ENCODE results near the gene VRK1. TPM values are rescaled to one million over a fixed set of nuclear protein-coding genes. Genes with fewer than 3 reads are reported as not detected.

The VRK1 gene
- total and polyA plus RNA-seq, 2 donors (not counting 1 experiment from before 2014, with no cell fraction given) = 10.3 to 28.2 TPM

- DNase-seq (no peak), ATAC-seq (ENCODE audit: low read depth) (no peak)
- CTCF ChIA-PET = interaction anchor here (0.5 kb wide), 1 partner anchor 287 kb away, joined by 3 read pairs; no protein-coding TSS in a partner anchor
- no peaks in the 10 kb centered on the region for H3K9me3 Mint-ChIP-seq (ENCODE audit: insufficient read depth)
- WGBS (ENCODE audit: insufficient coverage) = 93% methylated on average over 3 of the region's 3 CpGs
- Histone ChIP-seq H3K27ac (ENCODE audit: low read length in 2 of 2) (no peak overlapping the region), H3K4me2 (replicated peaks; ENCODE audit: low read depth, low read length, poor library complexity, severe bottlenecking) (no peak overlapping the region), H3K79me2 (ENCODE audit: control insufficient read depth, insufficient read depth, low read length) (no peaks in the 10 kb centered on the region), H4K20me1 (ENCODE audit: control insufficient read depth, insufficient read depth, low read length, poor library complexity, severe bottlenecking) (no peaks in the 10 kb centered on the region), H3K9me3 (ENCODE audit: control extremely low read depth in 1 of 3, control insufficient read depth in 2 of 3, insufficient read depth in 1 of 3, low read length in 2 of 3) (no peaks in the 10 kb centered on the region), H3K27me3 (replicated peaks in 1 of 4; ENCODE audit: control extremely low read depth in 1 of 4, control insufficient read depth in 3 of 4, insufficient read depth in 4 of 4, low read length in 3 of 4) (peaks cover 0 to 3% (median 0%) of the 10 kb centered on the region in 4 experiments), H2AFZ (ENCODE audit: insufficient read depth, low read depth, low read length, poor library complexity, severe bottlenecking) (no peak overlapping the region), H3K4me1 (ENCODE audit: control insufficient read depth in 2 of 2, insufficient read depth in 2 of 2, low read length in 2 of 2) (no peaks in the 10 kb centered on the region), H3K9ac (ENCODE audit: low read length) (no peak overlapping the region), H3K36me3 (replicated peaks in 1 of 2; ENCODE audit: control extremely low read depth in 1 of 2, control insufficient read depth in 1 of 2, extremely low read depth in 1 of 2, insufficient read depth in 2 of 2, low read length in 1 of 2) (no peaks in the 10 kb centered on the region), H3K4me3 (ENCODE audit: control extremely low read depth in 1 of 5, extremely low read depth in 1 of 5, insufficient read depth in 1 of 5, low read depth in 2 of 5, low read length in 4 of 5) (no peak overlapping the region)
- no peaks in the 10 kb centered on the region for H3K4me1 Mint-ChIP-seq
- no peak overlapping the region for H3K27ac Mint-ChIP-seq
- TF ChIP-seq CTCF (IDR thresholded peaks at IDR 0.05) (no peak), EZH2 (IDR thresholded peaks at IDR 0.05; ENCODE audit: borderline replicate concordance, insufficient read depth, low read depth, low read length, poor library complexity, severe bottlenecking) (no peak)
- no peak overlapping the region for H3K4me3 Mint-ChIP-seq
- intact Hi-C loops (cut with micrococcal nuclease) = no loop called here
- peaks cover 34% of the 10 kb centered on the region for H3K27me3 Mint-ChIP-seq
- POLR2A ChIA-PET = no interaction called here
Measured at GRCh38 chr14:96780500-96780899, 16.7 kb upstream of the VRK1 start.

- DNase-seq = no peak
- no peak overlapping the region for H3K27ac Mint-ChIP-seq
- Histone ChIP-seq H3K4me2 (replicated peaks; ENCODE audit: low read depth, low read length, poor library complexity, severe bottlenecking) (no peak overlapping the region), H3K27ac (ENCODE audit: low read length in 2 of 2) (no peak overlapping the region), H3K9ac (ENCODE audit: low read length) (no peak overlapping the region), H3K4me1 (ENCODE audit: control insufficient read depth in 2 of 2, insufficient read depth in 2 of 2, low read length in 2 of 2) (no peaks in the 10 kb centered on the region), H4K20me1 (ENCODE audit: control insufficient read depth, insufficient read depth, low read length, poor library complexity, severe bottlenecking) (no peaks in the 10 kb centered on the region), H3K36me3 (replicated peaks in 1 of 2; ENCODE audit: control extremely low read depth in 1 of 2, control insufficient read depth in 1 of 2, extremely low read depth in 1 of 2, insufficient read depth in 2 of 2, low read length in 1 of 2) (no peaks in the 10 kb centered on the region), H3K4me3 (ENCODE audit: control extremely low read depth in 1 of 5, extremely low read depth in 1 of 5, insufficient read depth in 1 of 5, low read depth in 2 of 5, low read length in 4 of 5) (no peak overlapping the region), H3K27me3 (replicated peaks in 1 of 4; ENCODE audit: control extremely low read depth in 1 of 4, control insufficient read depth in 3 of 4, insufficient read depth in 4 of 4, low read length in 3 of 4) (peaks cover 0 to 10% (median 0%) of the 10 kb centered on the region in 4 experiments), H2AFZ (ENCODE audit: insufficient read depth, low read depth, low read length, poor library complexity, severe bottlenecking) (no peak overlapping the region), H3K79me2 (ENCODE audit: control insufficient read depth, insufficient read depth, low read length) (no peaks in the 10 kb centered on the region), H3K9me3 (ENCODE audit: control extremely low read depth in 1 of 3, control insufficient read depth in 2 of 3, insufficient read depth in 1 of 3, low read length in 2 of 3) (no peaks in the 10 kb centered on the region)
- ChIA-PET CTCF (no interaction called here), POLR2A (no interaction called here)
- intact Hi-C loops (cut with micrococcal nuclease) = no loop called here
- TF ChIP-seq EZH2 (IDR thresholded peaks at IDR 0.05; ENCODE audit: borderline replicate concordance, insufficient read depth, low read depth, low read length, poor library complexity, severe bottlenecking) (no peak), CTCF (IDR thresholded peaks at IDR 0.05) (no peak)
- WGBS (ENCODE audit: insufficient coverage) = 71% methylated on average over 1 of the region's 3 CpGs
- H3K4me1 Mint-ChIP-seq = no peaks in the 10 kb centered on the region
- ATAC-seq (ENCODE audit: low read depth) = no peak
- no peak overlapping the region for H3K4me3 Mint-ChIP-seq
- no peaks in the 10 kb centered on the region for H3K9me3 Mint-ChIP-seq (ENCODE audit: insufficient read depth)
- H3K27me3 Mint-ChIP-seq = peaks cover 43% of the 10 kb centered on the region
Measured at GRCh38 chr14:96781371-96781770, 15.8 kb upstream of the VRK1 start.
